Activated T-cell treated with anti-CD3 and anti-CD28 coated beads for 4 hours (primary cell): Measurements from ENCODE around the gene OR3A1.
"Not testable (repeated sequence)": the region's sequence is repeated elsewhere in the genome, so short reads cannot be mapped to it uniquely, and the experiment has no call there.

Source experiments
- DNase-seq: peaks from one replicate; pipeline ENCODE4 v3.0.0-alpha.2; 2020

The OR3A1 gene

GRCh38 chr17:3298260-3298659, at the start of gene OR3A1:
Gene OR3A1, minus strand, starts transcription at chr17:3298360. Its CDS starts 5,778 bp downstream, at chr17:3292582.
- no peak for DNase-seq

GRCh38 chr17:3342782-3343181, 44.6 kb upstream of the OR3A1 start:
- not testable (repeated sequence) for DNase-seq

GRCh38 chr17:3335876-3336275, 37.7 kb upstream of the OR3A1 start:
- no peak for DNase-seq

GRCh38 chr17:3318336-3318735, 20.2 kb upstream of the OR3A1 start:
- DNase-seq, result no peak

- DNase-seq, result no peak
These were observed 18.7 kb upstream of the OR3A1 start for GRCh38 chr17:3316836-3317235.

- no peak for DNase-seq
These were observed 10.4 kb upstream of the OR3A1 start for GRCh38 chr17:3308603-3309002.

GRCh38 chr17:3295632-3296031, 2.5 kb downstream of the OR3A1 start:
- DNase-seq, result no peak

- not testable (repeated sequence) for DNase-seq
These were observed 4.6 kb downstream of the OR3A1 start for GRCh38 chr17:3293548-3293947.

- no peak for DNase-seq
These were observed 15.3 kb downstream of the OR3A1 start for GRCh38 chr17:3282901-3283300.

- no peak for DNase-seq
These were observed 22.0 kb downstream of the OR3A1 start for GRCh38 chr17:3276126-3276525.

GRCh38 chr17:3271072-3271848, 26.9 kb downstream of the OR3A1 start:
- DNase-seq, result no peak

GRCh38 chr17:3260600-3260999, 37.6 kb downstream of the OR3A1 start:
- DNase-seq, result no peak

GRCh38 chr17:3260163-3260562, 38.0 kb downstream of the OR3A1 start:
- DNase-seq, result no peak

- DNase-seq, result no peak
These were observed 41.6 kb downstream of the OR3A1 start for GRCh38 chr17:3256575-3256974.

- DNase-seq, result not testable (repeated sequence)
These were observed 49.1 kb downstream of the OR3A1 start for GRCh38 chr17:3249013-3249412.

- DNase-seq, result not testable (repeated sequence)
These were observed 53.3 kb downstream of the OR3A1 start for GRCh38 chr17:3244841-3245240.

- not testable (repeated sequence) for DNase-seq
These were observed 57.1 kb downstream of the OR3A1 start for GRCh38 chr17:3241044-3241443.
